ENCODE measurements around the gene KLHDC3. TPM values are rescaled to one million over a fixed set of nuclear protein-coding genes. Genes with fewer than 3 reads are reported as not detected.

KLHDC3 gene
- total and polyA plus RNA-seq, 2 of the 13 experiments (the other 11 are each of a cell fraction or from before 2014, with no cell fraction given): 78.3 to 91.5 TPM

DNA sequence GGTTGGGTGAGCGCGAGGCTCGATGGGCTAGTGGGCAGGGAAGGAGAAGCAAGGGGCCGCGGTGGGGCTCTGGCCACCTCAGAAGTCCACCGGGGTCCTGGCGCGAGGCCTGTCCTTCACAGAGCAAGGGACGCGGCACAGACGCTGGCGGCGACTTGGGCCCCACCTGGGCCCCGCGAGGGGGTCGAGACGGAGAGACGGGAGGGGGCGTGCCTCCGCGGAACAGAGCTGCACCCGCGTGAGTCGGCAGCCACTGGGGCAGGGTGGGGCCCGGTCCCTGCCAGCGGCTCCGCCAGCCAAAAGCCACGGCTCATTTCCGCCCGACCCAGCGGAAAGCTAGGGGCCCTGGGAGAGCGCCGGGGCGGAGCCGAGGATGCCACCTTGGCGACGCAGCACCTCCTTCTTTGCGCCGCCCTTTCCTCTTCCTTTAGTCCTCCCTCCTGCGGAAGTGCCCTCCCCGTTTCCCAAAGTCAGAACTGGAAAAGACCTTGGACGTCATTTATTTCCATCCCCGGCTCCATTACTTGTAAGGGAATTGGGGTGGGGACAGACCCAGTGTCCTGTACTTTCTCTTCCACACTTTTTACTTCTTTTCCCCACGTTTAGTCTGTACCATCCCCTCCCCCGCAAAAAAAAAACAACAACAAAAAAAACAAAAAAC lies 39.6 kb downstream of the KLHDC3 start, which contains the start of gene CUL7 (continued):
- TF ChIP-seq, protein P1, sequence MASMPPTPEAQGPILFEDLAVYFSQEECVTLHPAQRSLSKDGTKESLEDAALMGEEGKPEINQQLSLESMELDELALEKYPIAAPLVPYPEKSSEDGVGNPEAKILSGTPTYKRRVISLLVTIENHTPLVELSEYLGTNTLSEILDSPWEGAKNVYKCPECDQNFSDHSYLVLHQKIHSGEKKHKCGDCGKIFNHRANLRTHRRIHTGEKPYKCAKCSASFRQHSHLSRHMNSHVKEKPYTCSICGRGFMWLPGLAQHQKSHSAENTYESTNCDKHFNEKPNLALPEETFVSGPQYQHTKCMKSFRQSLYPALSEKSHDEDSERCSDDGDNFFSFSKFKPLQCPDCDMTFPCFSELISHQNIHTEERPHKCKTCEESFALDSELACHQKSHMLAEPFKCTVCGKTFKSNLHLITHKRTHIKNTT (CRISPR knock-in tag; IDR thresholded peaks at IDR 0.05): no peak
- TF ChIP-seq E2F5 (CRISPR knock-in tag; conservative IDR thresholded peaks at IDR 0.05) (no peak; the same call in 1 of the 2 replicates), EP300 (IDR thresholded peaks at IDR 0.05; ENCODE audit: low read depth in 2 of 2, low read length in 2 of 2) (0 out of 4 replicates have a peak, but pooled peaks of 1 of the 2 experiments have one; percentile 2), EP300 (CRISPR knock-in tag; IDR thresholded peaks at IDR 0.05; ENCODE audit: borderline replicate concordance) (peak; percentile 68), ZUFSP (CRISPR knock-in tag; IDR thresholded peaks at IDR 0.05; ENCODE audit: borderline replicate concordance) (no peak), ZNF18 (CRISPR knock-in tag; IDR thresholded peaks at IDR 0.05; ENCODE audit: insufficient replicate concordance) (no peak), PHF8 (CRISPR knock-in tag; IDR thresholded peaks at IDR 0.05) (peak; percentile 97), ZBTB7B (CRISPR knock-in tag; IDR thresholded peaks at IDR 0.05) (peak; percentile 84), TCF12 (IDR thresholded peaks at IDR 0.05) (no peak), TCF12 (CRISPR knock-in tag; IDR thresholded peaks at IDR 0.05) (peak; percentile 59; the same call in 1 of the 2 replicates), PAWR (CRISPR knock-in tag; IDR thresholded peaks at IDR 0.05; ENCODE audit: borderline replicate concordance) (no peak), ZSCAN22 (CRISPR knock-in tag; IDR thresholded peaks at IDR 0.05) (peak; percentile 47; the same call in 1 of the 2 replicates), ARID2 (CRISPR knock-in tag; IDR thresholded peaks at IDR 0.05; ENCODE audit: borderline replicate concordance) (peak; percentile 82; the same call in 1 of the 2 replicates), ZNF34 (CRISPR knock-in tag; IDR thresholded peaks at IDR 0.05; ENCODE audit: borderline replicate concordance) (peak; percentile 95), SOX6 (IDR thresholded peaks at IDR 0.05) (no peak), SOX6 (CRISPR knock-in tag; IDR thresholded peaks at IDR 0.05) (peak; percentile 72; the same call in 1 of the 2 replicates), ZNF547 (CRISPR knock-in tag; IDR thresholded peaks at IDR 0.05) (peak; percentile 88), ZNF549 (CRISPR knock-in tag; IDR thresholded peaks at IDR 0.05) (no peak), GABPA (IDR thresholded peaks at IDR 0.05; ENCODE audit: low read depth, low read length) (no peak), GABPA (CRISPR knock-in tag; IDR thresholded peaks at IDR 0.05; ENCODE audit: low read depth) (peak; percentile 94), FIP1L1 (IDR thresholded peaks at IDR 0.05; ENCODE audit: borderline replicate concordance, insufficient read depth, low read depth, low read length) (peak; percentile 69; the same call in 1 of the 2 replicates), PHF21A (CRISPR knock-in tag; IDR thresholded peaks at IDR 0.05) (no peak; the same call in 1 of the 2 replicates), SRSF9 (IDR thresholded peaks at IDR 0.05; ENCODE audit: borderline replicate concordance, insufficient read depth, low read depth, low read length, poor library complexity, severe bottlenecking) (no peak)
- TF ChIP-seq, protein P2, sequence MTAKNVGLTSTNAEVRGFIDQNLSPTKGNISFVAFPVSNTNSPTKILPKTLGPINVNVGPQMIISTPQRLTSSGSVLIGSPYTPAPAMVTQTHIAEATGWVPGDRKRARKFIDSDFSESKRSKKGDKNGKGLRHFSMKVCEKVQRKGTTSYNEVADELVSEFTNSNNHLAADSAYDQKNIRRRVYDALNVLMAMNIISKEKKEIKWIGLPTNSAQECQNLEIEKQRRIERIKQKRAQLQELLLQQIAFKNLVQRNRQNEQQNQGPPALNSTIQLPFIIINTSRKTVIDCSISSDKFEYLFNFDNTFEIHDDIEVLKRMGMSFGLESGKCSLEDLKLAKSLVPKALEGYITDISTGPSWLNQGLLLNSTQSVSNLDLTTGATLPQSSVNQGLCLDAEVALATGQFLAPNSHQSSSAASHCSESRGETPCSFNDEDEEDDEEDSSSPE (CRISPR knock-in tag; IDR thresholded peaks at IDR 0.05): peak; percentile 76
